ENCODE results near the gene SCAMP2.

Gene SCAMP2

DNA sequence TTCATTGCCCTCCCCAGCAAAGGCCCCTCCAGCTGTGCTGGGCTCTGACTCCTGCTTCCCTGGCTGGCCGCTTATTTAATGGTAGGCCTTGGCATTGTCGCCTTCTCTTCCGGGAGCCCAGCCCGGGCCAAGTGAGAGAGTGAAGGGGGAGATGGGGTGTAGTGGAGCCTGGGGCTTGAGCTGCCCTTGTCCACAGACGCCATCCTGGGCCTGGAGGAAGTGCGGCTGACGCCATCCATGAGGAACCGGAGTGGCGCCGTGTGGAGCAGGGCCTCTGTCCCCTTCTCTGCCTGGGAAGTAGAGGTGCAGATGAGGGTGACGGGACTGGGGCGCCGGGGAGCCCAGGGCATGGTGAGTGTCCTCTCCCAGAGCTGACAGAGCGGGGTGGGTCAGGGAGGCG is 57.2 kb downstream of the SCAMP2 start:
- no peak for DNase-seq

DNA sequence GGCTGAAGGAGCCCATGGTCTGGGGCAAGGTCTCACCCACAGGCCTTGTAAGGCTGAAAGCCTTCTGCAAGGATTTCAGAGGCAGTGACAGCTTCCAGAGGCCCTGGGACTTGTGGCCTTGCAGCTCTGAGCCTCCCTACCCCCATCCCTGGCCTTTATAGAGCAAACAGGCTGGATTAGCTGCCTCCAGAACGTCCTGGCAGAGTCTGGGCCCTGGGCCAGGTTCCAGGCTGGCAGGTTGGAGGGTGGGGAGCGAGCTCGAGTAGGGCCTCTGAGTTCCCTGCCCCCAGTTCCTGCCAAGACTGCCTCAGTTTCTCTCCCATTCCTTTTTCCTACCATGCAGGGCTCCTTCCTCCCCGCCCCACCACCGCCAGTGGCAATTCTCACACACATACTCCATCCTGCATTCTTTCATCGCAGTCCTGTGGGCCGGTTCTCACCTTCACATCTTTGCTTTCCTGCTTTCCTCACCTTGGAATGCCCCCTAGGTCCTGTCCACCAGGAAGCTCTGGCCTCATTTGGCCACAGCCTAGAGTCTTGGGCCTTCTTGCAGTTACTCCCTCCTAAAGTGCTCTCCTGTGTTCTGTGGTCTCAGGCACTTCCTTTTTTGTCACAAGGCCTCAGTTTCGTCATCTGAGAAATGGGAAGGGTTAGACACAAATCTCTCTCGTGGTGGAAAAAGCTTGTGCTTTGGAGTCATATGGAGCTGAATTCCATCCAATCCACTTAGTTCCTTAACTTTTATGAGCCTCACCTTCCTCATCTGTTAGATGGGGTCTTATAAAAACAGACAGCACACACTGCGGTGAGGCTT is 57.8 kb downstream of the SCAMP2 start:
- DNase-seq = no peak

DNA sequence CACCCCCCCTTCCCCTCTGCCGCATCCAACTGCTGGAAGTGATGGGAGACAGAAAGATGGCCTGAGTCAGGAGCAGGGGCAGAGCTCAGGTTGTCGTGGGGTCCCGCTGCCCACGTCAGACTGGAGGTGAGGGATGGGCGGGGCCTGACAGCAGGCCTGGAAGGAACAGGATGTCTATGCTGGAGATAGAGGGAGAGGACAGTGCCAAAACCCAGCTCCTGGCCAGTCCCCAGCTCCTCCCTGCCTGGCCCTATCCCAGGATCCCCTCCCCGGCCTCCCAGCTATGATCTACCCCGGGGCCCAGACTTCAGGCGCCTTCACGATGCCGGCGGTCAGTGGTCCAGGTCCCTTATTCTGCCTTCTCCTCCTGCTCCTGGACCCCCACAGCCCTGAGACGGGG is 60.6 kb downstream of the SCAMP2 start, which contains the start of gene LMAN1L:
Gene LMAN1L (plus strand): TSS at position 303 of the 400 bp plus-strand sequence. CDS start 20 bp downstream, at position 323.
- no peak for DNase-seq

DNA sequence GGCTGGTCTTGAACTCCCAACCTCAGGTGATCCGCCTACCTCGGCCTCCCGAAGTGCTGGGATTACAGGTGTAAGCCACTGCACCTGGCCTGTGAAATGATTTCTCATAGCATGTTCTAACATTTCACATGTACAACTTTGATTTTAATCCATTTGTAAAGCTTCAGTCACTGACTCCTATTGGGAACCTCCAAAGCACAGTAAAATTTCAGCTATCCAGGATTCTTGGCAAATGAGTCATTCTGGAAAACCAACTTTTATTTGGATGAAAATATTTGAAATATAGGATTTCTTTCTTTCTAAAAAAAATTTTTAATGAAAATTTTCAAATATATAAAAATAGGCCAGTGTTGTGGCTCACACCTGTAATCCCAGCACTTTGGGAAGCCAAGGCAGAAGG is 63.2 kb downstream of the SCAMP2 start:
- no peak for DNase-seq

DNA sequence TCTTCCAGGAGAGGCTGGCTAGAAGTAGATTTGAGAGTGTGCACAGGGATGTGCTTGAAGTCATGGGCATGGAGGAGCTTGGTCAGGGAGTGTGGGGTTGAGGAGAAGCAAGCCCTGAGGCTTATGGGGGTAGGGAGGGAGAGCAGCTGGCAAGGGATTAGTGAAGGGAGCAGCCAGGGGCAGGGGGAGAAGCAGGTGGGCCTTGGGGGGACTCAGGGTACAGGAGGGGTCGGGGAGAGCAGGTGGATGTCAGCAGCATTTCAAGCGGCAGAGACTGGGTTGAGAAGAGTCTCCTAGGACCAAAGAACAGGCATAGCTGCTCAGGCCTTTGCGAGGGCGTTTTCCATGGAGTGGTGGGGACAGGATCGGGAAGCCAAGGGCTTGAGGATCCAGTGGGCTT is 63.9 kb downstream of the SCAMP2 start:
- DNase-seq = no peak

DNA sequence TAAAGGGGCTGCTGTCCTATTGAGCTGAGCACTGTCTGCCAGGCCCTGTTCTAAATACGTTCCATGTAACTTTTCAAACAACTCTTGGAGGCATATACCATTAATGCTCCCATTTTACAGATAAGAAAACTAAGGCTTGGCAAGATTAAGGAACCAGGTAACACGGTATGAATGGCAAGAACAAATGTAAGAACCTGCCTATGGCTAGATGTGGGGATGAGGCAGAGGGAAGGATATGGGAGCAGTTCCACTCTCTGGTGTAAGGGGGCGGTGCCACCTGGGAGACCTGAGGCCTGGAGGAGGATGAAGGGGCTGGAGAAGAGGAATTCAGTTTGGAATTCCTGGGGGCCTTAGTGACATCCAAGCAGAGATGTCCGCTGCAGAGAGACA is 64.3 kb downstream of the SCAMP2 start:
- no peak for DNase-seq

DNA sequence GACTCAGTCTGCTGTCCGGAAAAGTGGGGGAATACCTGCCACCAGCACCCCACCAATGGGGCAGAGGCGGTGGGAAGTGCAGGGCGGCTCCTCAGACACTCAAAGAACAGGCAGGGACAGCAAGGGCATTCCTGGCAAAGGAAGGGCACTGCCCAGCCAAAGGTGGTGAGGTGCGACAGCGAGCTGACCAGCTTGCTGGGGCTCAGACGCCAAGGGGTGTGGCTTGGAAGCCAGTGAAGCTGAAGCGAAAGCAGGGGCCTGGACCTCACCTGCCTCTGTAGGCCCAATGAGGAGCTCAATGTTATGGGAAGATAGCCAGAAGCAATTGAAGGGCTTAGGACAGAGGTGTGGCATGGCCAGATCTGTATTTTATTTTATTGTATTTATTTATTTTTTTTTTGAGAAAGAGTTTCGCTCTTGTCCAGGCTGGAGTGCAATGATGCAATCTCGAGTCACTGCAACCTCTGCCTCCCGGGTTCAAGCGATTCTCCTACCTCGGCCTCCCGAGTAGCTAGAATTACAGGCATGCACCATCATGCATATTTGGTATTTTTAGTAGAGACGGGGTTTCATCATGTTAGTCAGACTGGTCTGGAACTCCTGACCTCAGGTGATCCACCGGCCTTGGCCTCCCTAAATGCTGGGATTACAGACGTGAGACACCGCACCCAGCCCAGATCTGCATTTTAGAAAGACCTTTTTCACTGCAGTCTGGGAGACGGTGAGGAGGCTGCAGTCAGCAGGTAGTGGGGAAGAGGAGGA is 64.9 kb downstream of the SCAMP2 start:
- no peak for DNase-seq

DNA sequence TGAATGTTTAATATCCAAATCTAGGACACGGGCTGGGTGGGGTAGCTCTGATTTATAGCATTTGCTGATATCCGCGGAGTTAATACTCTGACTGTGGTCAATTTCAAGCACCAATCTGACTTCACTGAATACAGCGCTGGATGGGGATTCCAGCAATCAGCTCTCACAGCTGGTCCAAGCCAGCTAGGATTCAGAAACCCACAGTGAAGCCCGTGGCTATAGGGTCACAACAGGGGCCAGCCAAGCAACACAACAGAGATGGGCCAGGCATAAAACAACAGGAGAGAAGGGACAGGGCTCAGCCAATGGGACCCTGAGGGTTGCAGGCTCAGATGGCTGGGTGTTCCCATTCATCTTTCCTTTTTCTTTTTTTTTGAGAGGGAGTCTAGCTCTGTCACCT is 65.9 kb downstream of the SCAMP2 start:
- DNase-seq = no peak

DNA sequence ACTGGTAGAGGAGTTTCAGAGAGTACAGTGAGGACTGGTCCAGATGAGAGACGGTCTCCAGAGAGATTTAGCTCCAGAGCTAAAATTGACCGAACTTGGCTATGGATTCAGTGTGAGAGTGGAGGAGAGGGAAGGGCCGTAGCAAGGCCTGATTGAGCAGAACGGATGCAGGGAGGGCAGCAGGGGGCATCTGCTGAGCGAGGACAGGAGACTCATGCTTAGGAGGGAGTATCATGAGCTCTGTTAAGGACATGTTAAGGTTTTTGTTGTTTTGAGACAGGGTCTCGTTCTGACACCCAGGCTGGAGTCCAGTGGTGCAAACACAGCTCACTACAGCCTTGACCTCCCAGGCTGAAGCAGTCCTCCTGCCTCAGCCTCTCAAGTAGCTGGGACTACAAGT is 68.2 kb downstream of the SCAMP2 start:
- no peak for DNase-seq

DNA sequence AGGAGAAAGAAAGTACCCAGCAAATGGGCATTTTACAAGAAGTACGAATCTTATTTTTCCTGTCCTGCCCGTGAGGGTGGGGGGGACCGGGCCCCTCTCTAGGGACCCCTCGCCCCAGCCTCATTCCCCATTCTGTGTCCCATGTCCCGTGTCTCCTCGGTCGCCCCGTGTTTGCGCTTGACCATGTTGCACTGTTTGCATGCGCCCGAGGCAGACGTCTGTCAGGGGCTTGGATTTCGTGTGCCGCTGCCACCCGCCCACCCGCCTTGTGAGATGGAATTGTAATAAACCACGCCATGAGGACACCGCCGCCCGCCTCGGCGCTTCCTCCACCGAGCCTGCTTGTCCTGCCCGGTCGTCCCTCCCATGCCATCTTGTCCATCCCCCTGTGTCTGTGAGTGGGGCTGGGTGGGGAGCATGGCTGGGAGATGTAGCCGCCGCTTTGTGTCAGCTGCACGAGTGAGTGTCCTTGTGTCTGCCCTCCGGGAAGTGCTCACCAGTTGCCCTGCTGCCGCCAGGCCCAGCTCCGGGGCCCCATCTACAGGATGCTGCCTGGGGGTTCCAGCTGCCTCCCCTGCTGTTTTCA is 70.2 kb downstream of the SCAMP2 start:
- DNase-seq = no peak

DNA sequence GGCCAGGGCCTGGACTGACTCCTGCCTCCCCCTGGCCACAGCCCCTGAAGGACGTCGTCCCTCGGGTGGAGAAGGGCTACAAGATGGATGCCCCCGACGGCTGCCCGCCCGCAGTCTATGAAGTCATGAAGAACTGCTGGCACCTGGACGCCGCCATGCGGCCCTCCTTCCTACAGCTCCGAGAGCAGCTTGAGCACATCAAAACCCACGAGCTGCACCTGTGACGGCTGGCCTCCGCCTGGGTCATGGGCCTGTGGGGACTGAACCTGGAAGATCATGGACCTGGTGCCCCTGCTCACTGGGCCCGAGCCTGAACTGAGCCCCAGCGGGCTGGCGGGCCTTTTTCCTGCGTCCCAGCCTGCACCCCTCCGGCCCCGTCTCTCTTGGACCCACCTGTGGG is 70.9 kb downstream of the SCAMP2 start:
- no peak for DNase-seq

DNA sequence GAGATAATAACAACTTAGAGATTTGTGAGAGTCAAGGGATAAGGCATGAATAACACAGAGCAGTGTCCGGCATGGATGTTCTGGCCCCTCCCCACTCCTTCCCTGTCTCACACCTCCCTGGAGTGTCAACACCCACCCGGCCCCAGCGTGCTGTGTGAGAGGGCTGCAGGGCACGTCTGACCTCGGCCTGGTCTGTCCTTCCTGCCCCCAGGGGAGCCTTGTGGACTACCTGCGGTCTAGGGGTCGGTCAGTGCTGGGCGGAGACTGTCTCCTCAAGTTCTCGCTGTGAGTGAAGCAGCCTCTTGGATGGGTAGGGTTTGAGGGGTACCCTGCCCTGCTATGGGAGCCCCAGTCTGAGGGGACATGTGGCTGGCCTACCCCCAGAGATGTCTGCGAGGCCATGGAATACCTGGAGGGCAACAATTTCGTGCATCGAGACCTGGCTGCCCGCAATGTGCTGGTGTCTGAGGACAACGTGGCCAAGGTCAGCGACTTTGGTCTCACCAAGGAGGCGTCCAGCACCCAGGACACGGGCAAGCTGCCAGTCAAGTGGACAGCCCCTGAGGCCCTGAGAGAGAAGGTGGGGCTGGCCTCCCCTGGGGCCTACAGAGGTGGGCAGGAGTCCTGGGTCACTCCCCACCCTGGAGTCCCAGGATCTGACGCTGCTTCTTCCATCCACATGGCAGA is 71.7 kb downstream of the SCAMP2 start:
- no peak for DNase-seq

DNA sequence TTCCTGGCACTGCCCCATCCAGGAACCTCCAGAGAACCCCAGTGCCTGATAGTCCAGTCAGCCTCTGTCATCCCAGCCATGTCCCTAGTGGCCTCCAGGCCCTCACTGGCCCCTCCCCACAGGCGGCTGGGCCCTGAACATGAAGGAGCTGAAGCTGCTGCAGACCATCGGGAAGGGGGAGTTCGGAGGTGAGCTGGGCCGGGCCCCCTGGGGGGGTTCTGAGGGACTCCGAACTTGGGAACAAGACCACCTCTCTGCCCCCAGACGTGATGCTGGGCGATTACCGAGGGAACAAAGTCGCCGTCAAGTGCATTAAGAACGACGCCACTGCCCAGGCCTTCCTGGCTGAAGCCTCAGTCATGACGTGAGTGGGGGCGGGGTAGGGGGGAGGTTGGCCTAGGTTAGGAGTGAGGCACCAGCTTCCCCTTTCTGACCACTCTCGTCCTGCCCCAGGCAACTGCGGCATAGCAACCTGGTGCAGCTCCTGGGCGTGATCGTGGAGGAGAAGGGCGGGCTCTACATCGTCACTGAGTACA is 72.5 kb downstream of the SCAMP2 start:
- DNase-seq = no peak

DNA sequence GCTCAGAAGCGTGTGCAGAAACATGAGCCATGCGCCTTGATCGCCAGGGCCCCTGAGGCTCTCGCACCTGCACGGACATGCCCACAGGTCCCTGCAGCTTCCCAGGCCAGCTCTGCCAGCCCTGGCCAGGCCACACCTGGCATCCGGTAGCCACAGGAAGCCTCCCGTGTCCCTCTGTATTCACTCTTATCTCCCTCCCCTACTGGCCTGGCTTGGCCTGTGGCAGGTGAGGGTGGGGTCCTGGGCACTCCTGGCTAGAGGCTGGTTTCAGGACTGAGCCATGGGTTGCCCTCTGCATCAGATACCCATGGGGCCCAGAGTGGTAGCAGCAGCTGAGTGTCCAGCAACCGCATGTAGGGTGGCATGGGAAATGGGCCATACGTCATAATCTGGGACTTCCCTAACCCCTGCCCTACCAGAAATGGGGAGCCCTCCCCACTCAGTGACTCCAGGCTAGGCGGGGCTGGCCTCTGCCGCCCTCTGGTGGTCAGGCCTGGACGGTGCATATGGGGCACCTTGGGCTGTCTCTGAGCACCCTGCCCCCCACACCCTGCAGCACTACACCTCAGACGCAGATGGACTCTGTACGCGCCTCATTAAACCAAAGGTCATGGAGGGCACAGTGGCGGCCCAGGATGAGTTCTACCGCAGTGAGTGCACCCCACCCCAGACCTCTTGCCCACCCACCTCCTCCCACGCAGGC is 73.2 kb downstream of the SCAMP2 start:
- DNase-seq = peak; percentile 84

DNA sequence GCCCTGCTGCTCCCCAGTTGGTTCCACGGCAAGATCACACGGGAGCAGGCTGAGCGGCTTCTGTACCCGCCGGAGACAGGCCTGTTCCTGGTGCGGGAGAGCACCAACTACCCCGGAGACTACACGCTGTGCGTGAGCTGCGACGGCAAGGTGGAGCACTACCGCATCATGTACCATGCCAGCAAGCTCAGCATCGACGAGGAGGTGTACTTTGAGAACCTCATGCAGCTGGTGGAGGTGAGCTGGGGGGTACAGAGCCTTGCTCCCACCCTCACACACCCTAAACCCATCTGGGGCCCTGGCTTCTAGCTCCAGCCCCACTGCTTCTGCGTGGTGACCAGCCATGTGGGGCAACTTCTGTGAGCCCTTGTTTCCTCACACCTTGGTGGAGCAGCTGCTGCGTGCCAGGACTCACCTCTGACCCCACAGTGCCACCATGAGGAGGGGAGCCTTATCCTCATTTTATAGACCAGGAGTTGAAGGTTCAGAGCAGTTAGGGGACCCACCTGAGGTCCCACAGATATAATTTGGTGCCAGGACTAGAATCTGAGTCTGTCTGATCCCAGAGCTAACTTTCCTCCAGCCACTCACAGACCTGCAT is 73.8 kb downstream of the SCAMP2 start:
- no peak for DNase-seq

DNA sequence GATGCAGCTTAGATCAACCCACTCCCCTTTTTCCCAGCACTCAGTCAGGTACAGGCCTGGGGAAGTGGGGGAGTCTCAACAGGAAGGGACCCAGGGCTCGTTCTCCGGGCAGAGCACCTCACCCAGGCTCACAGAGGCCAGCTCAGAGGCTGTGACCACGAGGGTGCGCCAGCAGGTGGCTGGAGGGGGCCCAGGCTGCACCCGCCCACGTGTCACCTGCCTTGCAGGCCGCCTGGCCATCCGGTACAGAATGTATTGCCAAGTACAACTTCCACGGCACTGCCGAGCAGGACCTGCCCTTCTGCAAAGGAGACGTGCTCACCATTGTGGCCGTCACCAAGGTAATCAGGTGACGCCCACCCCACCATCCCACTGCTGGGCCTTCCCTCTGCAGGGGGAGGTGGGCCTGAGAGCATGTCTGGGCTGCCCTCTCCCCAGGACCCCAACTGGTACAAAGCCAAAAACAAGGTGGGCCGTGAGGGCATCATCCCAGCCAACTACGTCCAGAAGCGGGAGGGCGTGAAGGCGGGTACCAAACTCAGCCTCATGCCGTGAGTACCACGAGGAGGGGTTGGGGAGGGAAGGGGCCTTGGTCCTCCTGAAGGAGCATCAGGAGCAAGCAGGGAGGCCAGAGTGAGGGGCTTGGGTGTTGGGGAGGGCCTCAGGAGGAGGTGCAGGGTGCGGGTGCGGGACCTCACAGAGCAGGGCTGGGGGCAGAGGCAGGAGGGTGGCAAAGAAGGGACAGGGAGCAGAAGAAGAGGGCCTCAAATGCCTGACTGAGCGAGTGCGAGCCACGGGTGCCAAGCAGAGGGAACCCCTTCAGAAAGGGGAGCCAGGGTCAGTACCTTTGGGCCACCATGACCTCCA is 74.5 kb downstream of the SCAMP2 start:
- no peak for DNase-seq

DNA sequence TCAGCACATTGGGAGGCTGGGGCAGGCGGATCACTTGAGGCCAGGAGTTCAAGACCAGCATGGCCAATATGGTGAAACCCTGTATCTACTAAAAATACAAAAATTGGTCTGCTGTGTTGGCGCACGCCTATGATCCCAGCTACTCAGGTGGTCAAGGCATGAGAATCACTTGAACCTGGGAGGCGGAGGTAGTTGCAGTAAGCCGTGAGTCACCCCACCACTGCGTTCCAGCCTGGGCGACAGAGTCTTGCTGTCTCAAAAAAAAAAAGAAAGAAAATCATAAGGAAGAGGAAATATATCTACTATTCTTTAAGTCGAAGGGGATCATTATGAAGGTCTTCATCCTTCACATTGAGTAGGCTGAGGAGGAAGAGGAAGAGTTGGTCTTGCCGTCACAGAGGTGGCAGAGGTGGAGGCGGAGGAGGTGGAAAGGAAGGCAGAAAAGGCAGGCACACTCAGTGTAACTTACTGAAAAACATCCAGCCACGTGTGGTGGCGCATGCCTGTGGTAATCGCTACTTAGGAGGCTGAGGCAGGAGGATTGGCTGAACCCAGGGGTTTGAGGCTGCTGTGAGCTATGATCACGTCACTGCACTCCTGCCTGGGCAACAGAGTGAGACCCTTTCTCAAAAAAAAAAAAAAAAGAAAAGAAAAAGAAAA is 77.1 kb downstream of the SCAMP2 start:
- DNase-seq = peak; percentile 54

DNA sequence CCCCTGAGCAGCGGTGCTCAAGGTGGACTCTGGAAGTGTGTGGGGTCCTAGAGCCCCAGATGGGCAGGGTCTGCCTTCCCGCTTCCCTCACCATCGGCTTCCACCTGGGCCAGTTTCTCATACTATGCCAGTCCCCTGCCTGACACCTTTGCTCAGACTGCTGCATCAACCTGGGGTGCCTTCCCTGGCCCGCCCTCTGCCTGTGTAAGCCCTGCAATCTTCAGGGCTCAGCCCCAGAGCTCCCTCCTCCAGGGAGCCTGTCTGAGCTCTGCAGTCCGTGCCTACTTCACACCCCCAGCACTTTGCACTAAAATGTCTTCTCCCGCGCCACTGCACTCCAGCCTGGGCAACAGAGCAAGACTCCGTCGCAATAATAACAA is 78.2 kb downstream of the SCAMP2 start:
- DNase-seq = no peak

DNA sequence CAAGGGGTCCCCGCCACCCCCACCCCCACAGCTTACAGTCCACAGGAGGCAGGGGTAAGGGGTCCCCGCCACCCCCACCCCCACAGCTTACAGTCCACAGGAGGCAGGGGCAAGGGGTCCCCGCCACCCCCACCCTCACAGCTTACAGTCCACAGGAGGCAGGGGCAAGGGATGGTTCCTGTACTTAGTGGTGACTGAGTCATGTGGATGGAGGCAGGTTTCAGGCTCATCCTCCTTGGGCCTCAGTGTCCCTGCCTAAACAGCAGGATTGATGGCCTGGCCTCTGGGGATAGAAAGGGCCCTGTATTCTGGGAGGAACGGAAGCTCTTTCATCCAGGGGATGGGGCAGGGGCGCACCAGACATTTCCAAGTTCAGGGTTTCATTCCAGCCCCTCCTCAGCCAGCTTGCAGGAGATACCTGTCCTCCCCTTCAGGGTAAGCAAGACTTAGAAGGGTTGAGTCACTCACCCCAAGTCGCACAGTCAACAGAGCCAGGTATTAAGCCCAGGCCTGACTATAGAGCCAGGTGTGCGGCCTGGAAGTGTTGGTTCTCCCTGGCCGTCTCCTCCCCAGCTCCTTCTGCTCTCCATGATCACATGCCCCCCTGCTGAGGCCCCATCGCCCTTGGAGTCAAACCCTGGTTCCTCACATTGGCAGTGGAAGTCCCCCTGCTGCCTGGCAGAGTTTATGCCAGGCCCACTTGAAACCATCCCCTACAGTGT is 78.8 kb downstream of the SCAMP2 start:
- DNase-seq = no peak
